ENCODE measurements around the gene ONECUT1. TPM values are rescaled to one million over a fixed set of nuclear protein-coding genes. Genes with fewer than 3 reads are reported as not detected.

Gene ONECUT1
- total and polyA plus RNA-seq, 2 of the 8 experiments (the other 6 are each of a cell fraction or from before 2014, with no cell fraction given) = 0.65 to 6.4 TPM

DNA sequence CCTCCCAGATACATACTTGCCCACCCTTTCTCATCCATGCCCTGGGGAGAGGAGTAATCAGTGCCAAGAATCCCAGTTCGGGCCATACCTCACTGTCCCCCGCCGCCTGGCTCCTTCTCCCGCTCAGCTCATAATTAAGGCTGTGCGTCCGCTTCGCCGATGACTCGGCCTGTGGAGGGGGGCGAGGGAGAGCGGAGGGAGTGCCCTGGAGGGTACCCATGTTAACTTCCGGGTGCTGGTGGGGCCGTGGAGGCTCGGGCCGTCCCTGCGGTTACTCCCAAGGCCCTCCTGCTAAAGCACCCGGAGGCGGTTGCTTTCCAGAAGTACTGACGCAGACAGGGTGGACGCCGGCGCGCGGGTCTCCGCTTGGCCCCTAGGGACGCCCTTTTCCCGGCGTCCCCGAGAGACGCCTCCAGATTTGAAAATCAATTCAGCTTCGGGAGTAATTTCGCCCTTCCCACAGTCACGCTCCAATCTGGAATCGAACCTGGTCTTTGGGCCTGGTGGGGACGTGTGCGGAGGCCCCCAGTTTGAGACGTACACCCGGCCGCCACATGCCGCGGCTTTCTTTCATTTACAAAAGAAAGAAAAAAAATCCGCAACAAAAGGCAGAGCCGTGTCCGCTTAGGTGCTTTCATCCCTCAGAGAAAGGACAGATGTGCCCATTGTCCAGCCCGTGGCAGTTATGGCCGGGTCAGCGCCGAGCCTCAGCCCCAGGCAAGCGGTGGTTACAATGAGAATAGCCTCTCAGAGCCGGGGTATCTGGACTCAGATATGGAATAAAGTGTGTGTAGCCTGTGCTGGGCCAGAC, 1.0 kb upstream of the ONECUT1 start (continued):
- TF ChIP-seq, protein P1, sequence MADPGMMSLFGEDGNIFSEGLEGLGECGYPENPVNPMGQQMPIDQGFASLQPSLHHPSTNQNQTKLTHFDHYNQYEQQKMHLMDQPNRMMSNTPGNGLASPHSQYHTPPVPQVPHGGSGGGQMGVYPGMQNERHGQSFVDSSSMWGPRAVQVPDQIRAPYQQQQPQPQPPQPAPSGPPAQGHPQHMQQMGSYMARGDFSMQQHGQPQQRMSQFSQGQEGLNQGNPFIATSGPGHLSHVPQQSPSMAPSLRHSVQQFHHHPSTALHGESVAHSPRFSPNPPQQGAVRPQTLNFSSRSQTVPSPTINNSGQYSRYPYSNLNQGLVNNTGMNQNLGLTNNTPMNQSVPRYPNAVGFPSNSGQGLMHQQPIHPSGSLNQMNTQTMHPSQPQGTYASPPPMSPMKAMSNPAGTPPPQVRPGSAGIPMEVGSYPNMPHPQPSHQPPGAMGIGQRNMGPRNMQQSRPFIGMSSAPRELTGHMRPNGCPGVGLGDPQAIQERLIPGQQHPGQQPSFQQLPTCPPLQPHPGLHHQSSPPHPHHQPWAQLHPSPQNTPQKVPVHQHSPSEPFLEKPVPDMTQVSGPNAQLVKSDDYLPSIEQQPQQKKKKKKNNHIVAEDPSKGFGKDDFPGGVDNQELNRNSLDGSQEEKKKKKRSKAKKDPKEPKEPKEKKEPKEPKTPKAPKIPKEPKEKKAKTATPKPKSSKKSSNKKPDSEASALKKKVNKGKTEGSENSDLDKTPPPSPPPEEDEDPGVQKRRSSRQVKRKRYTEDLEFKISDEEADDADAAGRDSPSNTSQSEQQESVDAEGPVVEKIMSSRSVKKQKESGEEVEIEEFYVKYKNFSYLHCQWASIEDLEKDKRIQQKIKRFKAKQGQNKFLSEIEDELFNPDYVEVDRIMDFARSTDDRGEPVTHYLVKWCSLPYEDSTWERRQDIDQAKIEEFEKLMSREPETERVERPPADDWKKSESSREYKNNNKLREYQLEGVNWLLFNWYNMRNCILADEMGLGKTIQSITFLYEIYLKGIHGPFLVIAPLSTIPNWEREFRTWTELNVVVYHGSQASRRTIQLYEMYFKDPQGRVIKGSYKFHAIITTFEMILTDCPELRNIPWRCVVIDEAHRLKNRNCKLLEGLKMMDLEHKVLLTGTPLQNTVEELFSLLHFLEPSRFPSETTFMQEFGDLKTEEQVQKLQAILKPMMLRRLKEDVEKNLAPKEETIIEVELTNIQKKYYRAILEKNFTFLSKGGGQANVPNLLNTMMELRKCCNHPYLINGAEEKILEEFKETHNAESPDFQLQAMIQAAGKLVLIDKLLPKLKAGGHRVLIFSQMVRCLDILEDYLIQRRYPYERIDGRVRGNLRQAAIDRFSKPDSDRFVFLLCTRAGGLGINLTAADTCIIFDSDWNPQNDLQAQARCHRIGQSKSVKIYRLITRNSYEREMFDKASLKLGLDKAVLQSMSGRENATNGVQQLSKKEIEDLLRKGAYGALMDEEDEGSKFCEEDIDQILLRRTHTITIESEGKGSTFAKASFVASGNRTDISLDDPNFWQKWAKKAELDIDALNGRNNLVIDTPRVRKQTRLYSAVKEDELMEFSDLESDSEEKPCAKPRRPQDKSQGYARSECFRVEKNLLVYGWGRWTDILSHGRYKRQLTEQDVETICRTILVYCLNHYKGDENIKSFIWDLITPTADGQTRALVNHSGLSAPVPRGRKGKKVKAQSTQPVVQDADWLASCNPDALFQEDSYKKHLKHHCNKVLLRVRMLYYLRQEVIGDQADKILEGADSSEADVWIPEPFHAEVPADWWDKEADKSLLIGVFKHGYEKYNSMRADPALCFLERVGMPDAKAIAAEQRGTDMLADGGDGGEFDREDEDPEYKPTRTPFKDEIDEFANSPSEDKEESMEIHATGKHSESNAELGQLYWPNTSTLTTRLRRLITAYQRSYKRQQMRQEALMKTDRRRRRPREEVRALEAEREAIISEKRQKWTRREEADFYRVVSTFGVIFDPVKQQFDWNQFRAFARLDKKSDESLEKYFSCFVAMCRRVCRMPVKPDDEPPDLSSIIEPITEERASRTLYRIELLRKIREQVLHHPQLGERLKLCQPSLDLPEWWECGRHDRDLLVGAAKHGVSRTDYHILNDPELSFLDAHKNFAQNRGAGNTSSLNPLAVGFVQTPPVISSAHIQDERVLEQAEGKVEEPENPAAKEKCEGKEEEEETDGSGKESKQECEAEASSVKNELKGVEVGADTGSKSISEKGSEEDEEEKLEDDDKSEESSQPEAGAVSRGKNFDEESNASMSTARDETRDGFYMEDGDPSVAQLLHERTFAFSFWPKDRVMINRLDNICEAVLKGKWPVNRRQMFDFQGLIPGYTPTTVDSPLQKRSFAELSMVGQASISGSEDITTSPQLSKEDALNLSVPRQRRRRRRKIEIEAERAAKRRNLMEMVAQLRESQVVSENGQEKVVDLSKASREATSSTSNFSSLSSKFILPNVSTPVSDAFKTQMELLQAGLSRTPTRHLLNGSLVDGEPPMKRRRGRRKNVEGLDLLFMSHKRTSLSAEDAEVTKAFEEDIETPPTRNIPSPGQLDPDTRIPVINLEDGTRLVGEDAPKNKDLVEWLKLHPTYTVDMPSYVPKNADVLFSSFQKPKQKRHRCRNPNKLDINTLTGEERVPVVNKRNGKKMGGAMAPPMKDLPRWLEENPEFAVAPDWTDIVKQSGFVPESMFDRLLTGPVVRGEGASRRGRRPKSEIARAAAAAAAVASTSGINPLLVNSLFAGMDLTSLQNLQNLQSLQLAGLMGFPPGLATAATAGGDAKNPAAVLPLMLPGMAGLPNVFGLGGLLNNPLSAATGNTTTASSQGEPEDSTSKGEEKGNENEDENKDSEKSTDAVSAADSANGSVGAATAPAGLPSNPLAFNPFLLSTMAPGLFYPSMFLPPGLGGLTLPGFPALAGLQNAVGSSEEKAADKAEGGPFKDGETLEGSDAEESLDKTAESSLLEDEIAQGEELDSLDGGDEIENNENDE (IDR thresholded peaks at IDR 0.05; ENCODE audit: insufficient replicate concordance, low read length) = no peak
- TF ChIP-seq SRF (IDR thresholded peaks at IDR 0.05; ENCODE audit: low read depth, low read length) (no peak), E2F6 (IDR thresholded peaks at IDR 0.05) (no peak), ASH2L (IDR thresholded peaks at IDR 0.05; ENCODE audit: low read length) (peak; percentile 57), BCL11A (IDR thresholded peaks at IDR 0.05; ENCODE audit: low read depth in 2 of 2, low read length in 2 of 2) (no peak), SIRT6 (IDR thresholded peaks at IDR 0.05; ENCODE audit: low read length) (no peak), SUZ12 (IDR thresholded peaks at IDR 0.05; ENCODE audit: low read length) (peak; percentile 70), EGR1 (IDR thresholded peaks at IDR 0.05; ENCODE audit: borderline replicate concordance, low read depth, low read length) (no peak), RAD21 (IDR thresholded peaks at IDR 0.05 in 1 of 2, conservative IDR thresholded peaks at IDR 0.05 in 1 of 2; ENCODE audit: low read depth in 2 of 2, low read length in 2 of 2) (peak; percentile 16 to 25; a peak in 2 of 4 replicates)
